ENCODE measurements around the gene ORAI2.
"Not testable (repeated sequence)": the region's sequence is repeated elsewhere in the genome, so short reads cannot be mapped to it uniquely, and the experiment has no call there.

The ORAI2 gene

GRCh38 chr7:102433219-102434038 is at the start of gene ORAI2:
ORAI2 (plus strand) TSS chr7:102433575; CDS start chr7:102438957, 5,382 bp downstream.
- DNase-seq (ENCODE audit: low read depth in 2 of 3, low spot score in 1 of 3): peak; percentile 62 to 81 (median 67)

- no peak for DNase-seq (ENCODE audit: low read depth in 2 of 3, low spot score in 1 of 3)
These were observed 46.3 kb upstream of the ORAI2 start for GRCh38 chr7:102387064-102387463.

- no peak for DNase-seq (ENCODE audit: low read depth in 2 of 3, low spot score in 1 of 3)
These were observed 43.6 kb upstream of the ORAI2 start for GRCh38 chr7:102389810-102390209.

GRCh38 chr7:102390697-102391484 is 42.5 kb upstream of the ORAI2 start:
- DNase-seq (ENCODE audit: low read depth in 2 of 3, low spot score in 1 of 3): peak; percentile 31 to 70 (median 65)

GRCh38 chr7:102392330-102392729 is 41.0 kb upstream of the ORAI2 start:
- no peak for DNase-seq (ENCODE audit: low read depth in 2 of 3, low spot score in 1 of 3)

GRCh38 chr7:102393467-102393866 is 39.9 kb upstream of the ORAI2 start:
- DNase-seq (ENCODE audit: low read depth in 2 of 3, low spot score in 1 of 3): no peak

- no peak for DNase-seq (ENCODE audit: low read depth in 2 of 3, low spot score in 1 of 3)
These were observed 37.8 kb upstream of the ORAI2 start for GRCh38 chr7:102395592-102395872.

GRCh38 chr7:102395873-102396709 is 37.3 kb upstream of the ORAI2 start, which contains the start of gene PRKRIP1:
PRKRIP1 (plus strand) TSS chr7:102396363; CDS start chr7:102396412, 49 bp downstream.
- peak; percentile 72 to 75 (median 75) for DNase-seq (ENCODE audit: low read depth in 2 of 3, low spot score in 1 of 3)

- DNase-seq (ENCODE audit: low read depth in 2 of 3, low spot score in 1 of 3): no peak
These were observed 36.7 kb upstream of the ORAI2 start for GRCh38 chr7:102396710-102397019.

- no peak for DNase-seq (ENCODE audit: low read depth in 2 of 3, low spot score in 1 of 3)
These were observed 34.8 kb upstream of the ORAI2 start for GRCh38 chr7:102398543-102398942.

- DNase-seq (ENCODE audit: low read depth in 2 of 3, low spot score in 1 of 3): no peak
These were observed 33.0 kb upstream of the ORAI2 start for GRCh38 chr7:102400360-102400759.

GRCh38 chr7:102403563-102403962 is 29.8 kb upstream of the ORAI2 start:
- DNase-seq (ENCODE audit: low read depth in 2 of 3, low spot score in 1 of 3): no peak

- DNase-seq (ENCODE audit: low read depth in 2 of 3, low spot score in 1 of 3): peak in 2 of 3 donors; percentile 22 to 24
These were observed 29.1 kb upstream of the ORAI2 start for GRCh38 chr7:102404005-102404861.

- DNase-seq (ENCODE audit: low read depth in 2 of 3, low spot score in 1 of 3): not testable (repeated sequence)
These were observed 28.6 kb upstream of the ORAI2 start for GRCh38 chr7:102404862-102405188.

GRCh38 chr7:102407910-102408309 is 25.5 kb upstream of the ORAI2 start:
- no peak for DNase-seq (ENCODE audit: low read depth in 2 of 3, low spot score in 1 of 3)

GRCh38 chr7:102408530-102408929 is 24.8 kb upstream of the ORAI2 start:
- DNase-seq (ENCODE audit: low read depth in 2 of 3, low spot score in 1 of 3): not testable (repeated sequence)

GRCh38 chr7:102409340-102409739 is 24.0 kb upstream of the ORAI2 start:
- DNase-seq (ENCODE audit: low read depth in 2 of 3, low spot score in 1 of 3): no peak

GRCh38 chr7:102410123-102410522 is 23.3 kb upstream of the ORAI2 start:
- no peak for DNase-seq (ENCODE audit: low read depth in 2 of 3, low spot score in 1 of 3)

- DNase-seq (ENCODE audit: low read depth in 2 of 3, low spot score in 1 of 3): no peak
These were observed 22.5 kb upstream of the ORAI2 start for GRCh38 chr7:102410918-102411317.

GRCh38 chr7:102412548-102412947 is 20.8 kb upstream of the ORAI2 start:
- DNase-seq (ENCODE audit: low read depth in 2 of 3, low spot score in 1 of 3): no peak

GRCh38 chr7:102413091-102413490 is 20.3 kb upstream of the ORAI2 start:
- DNase-seq (ENCODE audit: low read depth in 2 of 3, low spot score in 1 of 3): no peak
